ENCODE measurements around the gene DSCAML1. TPM values are rescaled to one million over a fixed set of nuclear protein-coding genes. Genes with fewer than 3 reads are reported as not detected.

DSCAML1 gene
- total RNA-seq, 1 experiment from 2014 or later: not detected

GRCh38 chr11:117444256-117444655 lies 352.8 kb downstream of the DSCAML1 start:
- H3K9me2 ChIP-seq (ENCODE audit: insufficient read depth): no peaks in the 10 kb centered on the region
- no peaks in the 10 kb centered on the region for H3K4me1 ChIP-seq (ENCODE audit: control insufficient read depth in 1 of 2, insufficient read depth in 2 of 2, low read length in 2 of 2)
- H3K36me3 ChIP-seq (ENCODE audit: control insufficient read depth in 1 of 2, insufficient read depth in 2 of 2, low read length in 2 of 2): no peaks in the 10 kb centered on the region
- no peak overlapping the region for H3K27ac ChIP-seq (ENCODE audit: low read depth, low read length)
- H2AFZ ChIP-seq (ENCODE audit: low read depth, low read length, poor library complexity, severe bottlenecking): no peak overlapping the region
- H3K9ac ChIP-seq (ENCODE audit: low read length): no peak overlapping the region
- ChIA-PET CTCF (interaction anchor here (1.3 to 2.8 kb wide), 3 partner anchors 364 to 374 kb away, joined by 5 to 14 read pairs (median 6); no protein-coding TSS in a partner anchor), RAD21 (ENCODE audit: low non-redundant PET in 1 of 2, low total read pairs in 2 of 2, uncharacterized antibody in 2 of 2, unreplicated experiment in 2 of 2) (interaction anchor here in 1 of 2 experiments (1.0 kb wide), 1 partner anchor 373 kb away, joined by 3 read pairs; no protein-coding TSS in a partner anchor), POLR2A (no interaction called here)
- intact Hi-C loops (cut with micrococcal nuclease): no loop called here
- TF ChIP-seq ELF1 (IDR thresholded peaks at IDR 0.05; ENCODE audit: borderline replicate concordance, low read depth) (no peak), JUND (IDR thresholded peaks at IDR 0.05) (no peak), CEBPB (IDR thresholded peaks at IDR 0.05; ENCODE audit: low read depth) (no peak), CBX3 (IDR thresholded peaks at IDR 0.05; ENCODE audit: low read depth) (no peak), EZH2 (IDR thresholded peaks at IDR 0.05) (no peak), TCF7L2 (IDR thresholded peaks at IDR 0.05; ENCODE audit: borderline replicate concordance, extremely low read depth, insufficient read depth, insufficient read length) (no peak), ZFX (IDR thresholded peaks at IDR 0.05) (no peak), POLR2A (IDR thresholded peaks at IDR 0.05; ENCODE audit: borderline replicate concordance, extremely low read depth, insufficient read depth, insufficient read length) (no peak), RAD21 (IDR thresholded peaks at IDR 0.05; ENCODE audit: low read depth) (no peak), SP1 (IDR thresholded peaks at IDR 0.05; ENCODE audit: low read depth) (no peak), EGR1 (IDR thresholded peaks at IDR 0.05; ENCODE audit: low read depth) (no peak), ZNF274 (IDR thresholded peaks at IDR 0.05; ENCODE audit: low read depth, low read length) (no peak), YY1 (IDR thresholded peaks at IDR 0.05; ENCODE audit: extremely low read depth, insufficient replicate concordance, low read depth, low read length) (no peak), SIN3A (IDR thresholded peaks at IDR 0.05; ENCODE audit: low read depth) (no peak)
- TF ChIP-seq, protein P1, sequence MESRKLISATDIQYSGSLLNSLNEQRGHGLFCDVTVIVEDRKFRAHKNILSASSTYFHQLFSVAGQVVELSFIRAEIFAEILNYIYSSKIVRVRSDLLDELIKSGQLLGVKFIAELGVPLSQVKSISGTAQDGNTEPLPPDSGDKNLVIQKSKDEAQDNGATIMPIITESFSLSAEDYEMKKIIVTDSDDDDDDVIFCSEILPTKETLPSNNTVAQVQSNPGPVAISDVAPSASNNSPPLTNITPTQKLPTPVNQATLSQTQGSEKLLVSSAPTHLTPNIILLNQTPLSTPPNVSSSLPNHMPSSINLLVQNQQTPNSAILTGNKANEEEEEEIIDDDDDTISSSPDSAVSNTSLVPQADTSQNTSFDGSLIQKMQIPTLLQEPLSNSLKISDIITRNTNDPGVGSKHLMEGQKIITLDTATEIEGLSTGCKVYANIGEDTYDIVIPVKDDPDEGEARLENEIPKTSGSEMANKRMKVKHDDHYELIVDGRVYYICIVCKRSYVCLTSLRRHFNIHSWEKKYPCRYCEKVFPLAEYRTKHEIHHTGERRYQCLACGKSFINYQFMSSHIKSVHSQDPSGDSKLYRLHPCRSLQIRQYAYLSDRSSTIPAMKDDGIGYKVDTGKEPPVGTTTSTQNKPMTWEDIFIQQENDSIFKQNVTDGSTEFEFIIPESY (IDR thresholded peaks at IDR 0.05; ENCODE audit: extremely low read depth, insufficient replicate concordance, low read length): no peak
- TF ChIP-seq, protein P2, sequence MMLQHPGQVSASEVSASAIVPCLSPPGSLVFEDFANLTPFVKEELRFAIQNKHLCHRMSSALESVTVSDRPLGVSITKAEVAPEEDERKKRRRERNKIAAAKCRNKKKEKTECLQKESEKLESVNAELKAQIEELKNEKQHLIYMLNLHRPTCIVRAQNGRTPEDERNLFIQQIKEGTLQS (IDR thresholded peaks at IDR 0.05): no peak
- H4K20me1 ChIP-seq (ENCODE audit: insufficient read depth): no peaks in the 10 kb centered on the region
- H3K4me3 ChIP-seq (replicated peaks in 1 of 2; ENCODE audit: low read depth in 1 of 2, low read length in 2 of 2): no peak overlapping the region
- H3K4me2 ChIP-seq (ENCODE audit: low read length): no peak overlapping the region
- H3K9me3 ChIP-seq (ENCODE audit: control insufficient read depth in 1 of 2, insufficient read depth in 1 of 2, low read depth in 1 of 2, low read length in 2 of 2): no peaks in the 10 kb centered on the region
- ATAC-seq: no peak
- H3K27me3 ChIP-seq (ENCODE audit: insufficient read depth, low read length): peaks cover 43% of the 10 kb centered on the region; the same call in 1 of the 2 replicates
- no peak for DNase-seq (ENCODE audit: low read depth, low spot score)
- no TSS peak for BruUV-seq (replicated peaks)
- H3K79me2 ChIP-seq (ENCODE audit: insufficient read depth, low read length): no peaks in the 10 kb centered on the region

All from HCT116 (cell line).